HCT116 (cell line): ENCODE results near the gene DNAJC7. TPM values are rescaled to one million over a fixed set of nuclear protein-coding genes. Genes with fewer than 3 reads are reported as not detected.
A peak's percentile ranks its signal among the peaks of the same experiment; 100 is the strongest.

ENCODE experiments used
- ATAC-seq: fragments of 200-7000 bp; cut with Tn5 transposase; 2 replicates; pipeline ENCODE4 v1.9.1; 2020; ENCODE audit warnings: mild to moderate bottlenecking, moderate library complexity
- BruUV-seq: library from RNA; stranded (reverse); fragments of 400-500 nt; replicated peaks from 2 replicates; lab custom pipeline; 2021; lab: Mats Ljungman, UMichigan
- CTCF ChIA-PET: fragments of 300-600 bp; sonication (Branson Sonifier 250); formaldehyde crosslinking; loops from one replicate; lab custom pipeline; 2021; ENCODE audit warnings: antibody characterized with exemption; lab: Charles Lee
- POLR2A ChIA-PET: fragments of 300-600, 350-600 bp; sonication (Branson Sonifier 250); formaldehyde crosslinking; loops from one replicate; lab custom pipeline; 2021; ENCODE audit warnings: antibody characterized with exemption; lab: Charles Lee
- RAD21 ChIA-PET, 2 experiments: fragments of 300-600 bp; sonication (Branson Sonifier 250); formaldehyde crosslinking; loops; one replicate each; lab custom pipeline; 2023; ENCODE audit warnings: low total read pairs in 2 of 2; ENCODE audit not compliant: uncharacterized antibody in 2 of 2, unreplicated experiment in 2 of 2, low non-redundant PET in 1 of 2; lab: Charles Lee
- DNase-seq: peaks from one replicate; pipeline ENCODE4 v3.0.0-alpha.2; 2010; ENCODE audit warnings: low read depth, low spot score
- H2AFZ ChIP-seq: fragments of 200-600 bp; shearing (Covaris generic), sonication (generic); 2 replicates; pipeline ENCODE4 v1.6.1; 2017; ENCODE audit warnings: low read depth, mixed run types, mixed read lengths, antibody characterized with exemption, low read length; ENCODE audit not compliant: poor library complexity, severe bottlenecking
- H3K27ac ChIP-seq: 2 replicates; pipeline ENCODE4 v1.5.1; 2012; ENCODE audit warnings: low read depth, low read length
- H3K27me3 ChIP-seq: fragments of 200-600 bp; sonication (generic); 2 replicates; pipeline ENCODE4 v1.6.1; 2016; ENCODE audit warnings: mixed run types, low read length, mixed read lengths; ENCODE audit not compliant: insufficient read depth
- H3K36me3 ChIP-seq, 2 experiments: fragments of 200-500 bp in 1 of 2; fragments of 200-600 bp in 1 of 2; sonication (Bioruptor generic) in 1 of 2; sonication (generic) in 1 of 2; 2 replicates each; pipeline versions ENCODE4 v1.5.1 to v1.6.1; 2014 to 2016; ENCODE audit warnings: low read length in 2 of 2, inconsistent platforms in 1 of 2, mixed read lengths in 1 of 2, mixed run types in 1 of 2; ENCODE audit not compliant: insufficient read depth in 2 of 2, control insufficient read depth in 1 of 2
- H3K4me1 ChIP-seq, 2 experiments: fragments of 200-600 bp in 1 of 2; sonication (generic) in 1 of 2; 2 replicates each; pipeline versions ENCODE4 v1.5.1 to v1.6.1; 2012 to 2017; ENCODE audit warnings: low read length in 2 of 2, inconsistent platforms in 1 of 2, mild to moderate bottlenecking in 1 of 2, mixed read lengths in 1 of 2, mixed run types in 1 of 2, moderate library complexity in 1 of 2; ENCODE audit not compliant: insufficient read depth in 2 of 2, control insufficient read depth in 1 of 2
- H3K4me2 ChIP-seq: fragments of 200-600 bp; sonication (generic); 2 replicates; pipeline ENCODE4 v1.6.1; 2017; ENCODE audit warnings: mixed run types, low read length, mixed read lengths
- H3K4me3 ChIP-seq, 2 experiments: fragments of 200-600 bp in 1 of 2; sonication (generic) in 1 of 2; replicated peaks in 1 of 2; 2 replicates each; pipeline ENCODE4 v1.5.1; 2011 to 2016; ENCODE audit warnings: low read length in 2 of 2, control low read depth in 1 of 2, low read depth in 1 of 2, mild to moderate bottlenecking in 1 of 2, mixed read lengths in 1 of 2, mixed run types in 1 of 2
- H3K79me2 ChIP-seq: fragments of 200-600 bp; sonication (generic); 2 replicates; pipeline ENCODE4 v1.6.1; 2017; ENCODE audit warnings: mild to moderate bottlenecking, mixed run types, low read length, moderate library complexity, mixed read lengths; ENCODE audit not compliant: insufficient read depth
- H3K9ac ChIP-seq: fragments of 200-600 bp; sonication (generic); 2 replicates; pipeline ENCODE4 v1.6.1; 2016; ENCODE audit warnings: low read length, mixed read lengths
- H3K9me2 ChIP-seq: fragments of 200-600 bp; sonication (generic), shearing (Covaris generic); 2 replicates; pipeline ENCODE4 v1.6.1; 2017; ENCODE audit warnings: mixed run types, mild to moderate bottlenecking, moderate library complexity; ENCODE audit not compliant: insufficient read depth
- H3K9me3 ChIP-seq, 2 experiments: fragments of 200-500 bp in 1 of 2; fragments of 200-600 bp in 1 of 2; sonication (Bioruptor generic) in 1 of 2; sonication (generic) in 1 of 2; 2 replicates each; pipeline ENCODE4 v1.6.1; 2014 to 2017; ENCODE audit warnings: low read length in 2 of 2, mixed read lengths in 2 of 2, inconsistent platforms in 1 of 2, low read depth in 1 of 2, mild to moderate bottlenecking in 1 of 2, mixed run types in 1 of 2, moderate library complexity in 1 of 2; ENCODE audit not compliant: control insufficient read depth in 1 of 2, insufficient read depth in 1 of 2
- H4K20me1 ChIP-seq: fragments of 200-600 bp; sonication (generic), shearing (Covaris generic); 2 replicates; pipeline ENCODE4 v1.6.1; 2017; ENCODE audit warnings: mixed run types, mild to moderate bottlenecking, moderate library complexity; ENCODE audit not compliant: insufficient read depth
- CEBPB ChIP-seq: IDR thresholded peaks from 2 replicates; pipeline ENCODE4 v1.6.1; 2012; ENCODE audit warnings: low read depth
- ELF1 ChIP-seq: IDR thresholded peaks from 2 replicates; pipeline ENCODE4 v1.6.1; 2012; ENCODE audit warnings: low read depth, borderline replicate concordance
- EZH2 ChIP-seq: fragments of 200-600 bp; sonication (generic); IDR thresholded peaks from 2 replicates; pipeline ENCODE4 v1.6.1; 2017; ENCODE audit warnings: antibody characterized with exemption, mixed run types
- JUND ChIP-seq: IDR thresholded peaks from 2 replicates; pipeline ENCODE4 v1.6.1; 2012
- RAD21 ChIP-seq: IDR thresholded peaks from 2 replicates; pipeline ENCODE4 v1.6.1; 2012; ENCODE audit warnings: low read depth, mild to moderate bottlenecking
- SIN3A ChIP-seq: IDR thresholded peaks from 2 replicates; pipeline ENCODE4 v1.6.1; 2012; ENCODE audit warnings: low read depth
- YY1 ChIP-seq: IDR thresholded peaks from 2 replicates; pipeline ENCODE4 v1.6.1; 2011; ENCODE audit warnings: low read length, low read depth, moderate library complexity, mild to moderate bottlenecking; ENCODE audit not compliant: insufficient replicate concordance; ENCODE audit errors: extremely low read depth
- ZFX ChIP-seq: fragments of 450-650 bp; IDR thresholded peaks from 2 replicates; pipeline ENCODE4 v1.6.1; 2017
- ZNF274 ChIP-seq: fragments of 200-500 bp; sonication (Bioruptor generic); IDR thresholded peaks from 2 replicates; pipeline ENCODE4 v1.6.1; 2014; ENCODE audit warnings: mild to moderate bottlenecking, low read depth, low read length, inconsistent platforms
- intact Hi-C: fragments of 100-400 bp; cut with micrococcal nuclease; formaldehyde crosslinking; loops from 2 replicates; pipeline ENCODE4 v1.10.0; 2022
- total RNA-seq: library from RNA; stranded (reverse); gene quantifications from one replicate; pipeline ENCODE4 v1.2.1, GENCODE V29; 2021; ENCODE audit not compliant: unreplicated experiment
- TF ChIP-seq, protein P1 (sequence below): IDR thresholded peaks from 2 replicates; pipeline ENCODE4 v1.6.1; 2012
- TF ChIP-seq, protein P2 (sequence below): IDR thresholded peaks from 2 replicates; pipeline ENCODE4 v1.6.1; 2012
- TF ChIP-seq, protein P3 (sequence below): IDR thresholded peaks from 2 replicates; pipeline ENCODE4 v1.6.1; 2011; ENCODE audit warnings: mild to moderate bottlenecking, low read length, moderate library complexity; ENCODE audit not compliant: insufficient replicate concordance; ENCODE audit errors: extremely low read depth
- TF ChIP-seq, protein P4 (sequence below), 3 experiments: fragments of 200-600 bp in 1 of 3; sonication (generic) in 1 of 3; IDR thresholded peaks in 2 of 3; conservative IDR thresholded peaks in 1 of 3; 2 replicates each; pipeline ENCODE4 v1.5.1; 2012 to 2017; ENCODE audit warnings: low read depth in 2 of 3, low read length in 2 of 3, antibody characterized with exemption in 1 of 3, borderline replicate concordance in 1 of 3, control low read depth in 1 of 3, mild to moderate bottlenecking in 1 of 3, mixed read lengths in 1 of 3, mixed run types in 1 of 3, moderate library complexity in 1 of 3; ENCODE audit not compliant: insufficient read depth in 1 of 3

Gene DNAJC7
- total RNA-seq, 1 experiment from 2014 or later, result 113 TPM

DNA sequence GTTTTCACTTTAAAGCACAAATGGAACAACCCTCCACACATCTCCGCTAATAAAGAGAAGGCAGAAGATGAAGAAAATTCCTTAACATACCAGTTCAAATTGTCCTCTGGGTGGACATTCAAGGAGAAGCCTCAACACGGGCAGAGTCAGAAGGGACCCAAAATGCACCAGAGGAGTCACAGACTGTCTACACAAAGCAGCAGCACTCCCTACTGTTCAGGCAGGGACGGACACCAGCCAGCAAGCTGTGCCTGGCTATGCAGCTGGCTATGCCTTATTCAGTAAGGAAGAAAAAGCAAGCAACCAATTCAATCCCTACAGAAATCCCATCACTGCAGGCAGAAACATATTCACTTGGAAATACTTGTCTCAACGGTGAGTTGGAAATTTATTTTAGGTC is 8.1 kb downstream of the DNAJC7 start:
- TF ChIP-seq, protein P1, sequence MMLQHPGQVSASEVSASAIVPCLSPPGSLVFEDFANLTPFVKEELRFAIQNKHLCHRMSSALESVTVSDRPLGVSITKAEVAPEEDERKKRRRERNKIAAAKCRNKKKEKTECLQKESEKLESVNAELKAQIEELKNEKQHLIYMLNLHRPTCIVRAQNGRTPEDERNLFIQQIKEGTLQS, result no peak
- TF ChIP-seq ELF1, result no peak
- TF ChIP-seq ZNF274, result no peak
- TF ChIP-seq, protein P2, sequence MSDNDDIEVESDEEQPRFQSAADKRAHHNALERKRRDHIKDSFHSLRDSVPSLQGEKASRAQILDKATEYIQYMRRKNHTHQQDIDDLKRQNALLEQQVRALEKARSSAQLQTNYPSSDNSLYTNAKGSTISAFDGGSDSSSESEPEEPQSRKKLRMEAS, result no peak
- TF ChIP-seq SIN3A, result no peak
- TF ChIP-seq CEBPB, result no peak
- TF ChIP-seq EZH2, result no peak
- TF ChIP-seq, protein P3, sequence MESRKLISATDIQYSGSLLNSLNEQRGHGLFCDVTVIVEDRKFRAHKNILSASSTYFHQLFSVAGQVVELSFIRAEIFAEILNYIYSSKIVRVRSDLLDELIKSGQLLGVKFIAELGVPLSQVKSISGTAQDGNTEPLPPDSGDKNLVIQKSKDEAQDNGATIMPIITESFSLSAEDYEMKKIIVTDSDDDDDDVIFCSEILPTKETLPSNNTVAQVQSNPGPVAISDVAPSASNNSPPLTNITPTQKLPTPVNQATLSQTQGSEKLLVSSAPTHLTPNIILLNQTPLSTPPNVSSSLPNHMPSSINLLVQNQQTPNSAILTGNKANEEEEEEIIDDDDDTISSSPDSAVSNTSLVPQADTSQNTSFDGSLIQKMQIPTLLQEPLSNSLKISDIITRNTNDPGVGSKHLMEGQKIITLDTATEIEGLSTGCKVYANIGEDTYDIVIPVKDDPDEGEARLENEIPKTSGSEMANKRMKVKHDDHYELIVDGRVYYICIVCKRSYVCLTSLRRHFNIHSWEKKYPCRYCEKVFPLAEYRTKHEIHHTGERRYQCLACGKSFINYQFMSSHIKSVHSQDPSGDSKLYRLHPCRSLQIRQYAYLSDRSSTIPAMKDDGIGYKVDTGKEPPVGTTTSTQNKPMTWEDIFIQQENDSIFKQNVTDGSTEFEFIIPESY, result no peak
- TF ChIP-seq, protein P4, sequence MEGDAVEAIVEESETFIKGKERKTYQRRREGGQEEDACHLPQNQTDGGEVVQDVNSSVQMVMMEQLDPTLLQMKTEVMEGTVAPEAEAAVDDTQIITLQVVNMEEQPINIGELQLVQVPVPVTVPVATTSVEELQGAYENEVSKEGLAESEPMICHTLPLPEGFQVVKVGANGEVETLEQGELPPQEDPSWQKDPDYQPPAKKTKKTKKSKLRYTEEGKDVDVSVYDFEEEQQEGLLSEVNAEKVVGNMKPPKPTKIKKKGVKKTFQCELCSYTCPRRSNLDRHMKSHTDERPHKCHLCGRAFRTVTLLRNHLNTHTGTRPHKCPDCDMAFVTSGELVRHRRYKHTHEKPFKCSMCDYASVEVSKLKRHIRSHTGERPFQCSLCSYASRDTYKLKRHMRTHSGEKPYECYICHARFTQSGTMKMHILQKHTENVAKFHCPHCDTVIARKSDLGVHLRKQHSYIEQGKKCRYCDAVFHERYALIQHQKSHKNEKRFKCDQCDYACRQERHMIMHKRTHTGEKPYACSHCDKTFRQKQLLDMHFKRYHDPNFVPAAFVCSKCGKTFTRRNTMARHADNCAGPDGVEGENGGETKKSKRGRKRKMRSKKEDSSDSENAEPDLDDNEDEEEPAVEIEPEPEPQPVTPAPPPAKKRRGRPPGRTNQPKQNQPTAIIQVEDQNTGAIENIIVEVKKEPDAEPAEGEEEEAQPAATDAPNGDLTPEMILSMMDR (IDR thresholded peaks at IDR 0.05 in 2 of 3, conservative IDR thresholded peaks at IDR 0.05 in 1 of 3; ENCODE audit: borderline replicate concordance in 1 of 3, insufficient read depth in 1 of 3, low read depth in 2 of 3, low read length in 2 of 3), result peak in 2 of 3 experiments; percentile 15 to 36; a peak in 3 of 6 replicates
- no peak for TF ChIP-seq JUND
- no peak for TF ChIP-seq YY1
- TF ChIP-seq ZFX, result no peak
- TF ChIP-seq RAD21, result peak; percentile 46
- TF ChIP-seq, all 23 proteins: peak for 2
- Histone ChIP-seq H3K27me3 (no peaks in the 10 kb centered on the region), H3K4me3 (no peak overlapping the region), H3K9me2 (no peaks in the 10 kb centered on the region), H3K79me2 (peaks cover 99% of the 10 kb centered on the region), H3K9me3 (no peaks in the 10 kb centered on the region), H3K4me1 (peaks cover 2 to 18% of the 10 kb centered on the region in 2 experiments; a peak in 2 of 4 replicates), H4K20me1 (peaks cover 12% of the 10 kb centered on the region; the same call in 1 of the 2 replicates), H3K27ac (no peak overlapping the region), H2AFZ (no peak overlapping the region), H3K36me3 (no peaks in the 10 kb centered on the region), H3K9ac (no peak overlapping the region), H3K4me2 (no peak overlapping the region)
- ChIA-PET RAD21 (no interaction called here), CTCF (no interaction called here), POLR2A (interaction anchor here (0.9 to 1.1 kb wide), 2 partner anchors 17 to 43 kb away, joined by 3 read pairs; partner anchors contain the start of gene CNP)
- peak; percentile 84 for ATAC-seq
- intact Hi-C loops, result no loop called here
- BruUV-seq, result no TSS peak
- no peak for DNase-seq
